Right lobe of liver (tissue), 4 donors: ENCODE measurements around the gene ZFPM1.

ENCODE experiments used
- CTCF ChIP-seq, 4 donors: fragments of 200-600 bp in 3 of 4; fragments of 450-650 bp in 1 of 4; IDR thresholded peaks; one replicate each; pipeline versions ENCODE4 v1.5.1 to v1.8.0; 2016 to 2022; ENCODE audit warnings: antibody characterized with exemption in 4 of 4, mild to moderate bottlenecking in 2 of 4
- POLR2A ChIP-seq: fragments of 450-650 bp; IDR thresholded peaks from one replicate; pipeline ENCODE4 v1.6.1; 2017; ENCODE audit warnings: antibody characterized with exemption, mild to moderate bottlenecking
- donor health status: DM: no; HTN: no; CAD: no.
- donor health status: DM: no; HTN: no; CAD: no.
- donor health status: DM: no; HTN: yes; CAD: no.

DNA sequence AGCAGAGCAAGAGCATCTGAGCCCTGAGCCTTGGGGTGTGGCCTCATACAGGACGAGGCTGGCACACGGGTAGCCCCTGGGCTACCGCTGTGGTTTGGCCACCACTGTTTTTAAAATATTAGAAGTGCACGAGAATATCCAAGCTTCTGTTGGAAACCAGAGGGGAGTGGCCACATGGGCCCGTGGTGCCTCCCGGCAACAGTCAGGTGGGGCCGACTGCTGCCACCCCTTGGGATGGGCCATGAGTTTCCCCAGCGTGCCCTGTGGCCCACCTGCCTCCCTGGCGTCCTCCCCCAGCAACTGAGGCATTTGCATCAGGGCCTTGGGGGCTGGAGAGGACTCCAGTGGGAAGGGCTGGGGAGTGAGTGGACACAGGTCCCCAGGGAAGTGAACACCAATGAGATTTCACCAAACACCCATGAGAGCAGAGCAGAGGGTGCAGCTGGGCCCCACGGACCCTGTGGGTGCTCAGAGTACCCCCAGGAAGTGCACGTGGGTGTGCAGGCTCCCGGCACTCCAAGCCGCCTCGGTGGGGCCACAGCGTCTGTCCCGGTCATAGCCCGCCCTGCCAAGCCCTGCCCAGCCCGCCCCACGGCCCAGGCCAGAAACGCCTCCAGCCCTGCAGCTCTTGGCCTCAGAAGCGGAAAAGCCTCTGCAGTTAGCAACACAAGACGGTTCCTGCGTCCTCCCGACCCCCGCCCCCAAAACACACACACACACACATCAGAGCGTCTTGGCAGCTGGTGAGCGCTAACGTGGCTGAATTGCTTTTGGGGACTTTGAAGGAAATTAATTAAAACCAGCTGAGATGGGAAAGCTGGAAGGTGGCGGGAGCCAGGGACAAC, 47.6 kb upstream of the ZFPM1 start:
- no peak for TF ChIP-seq CTCF (IDR thresholded peaks at IDR 0.05)
- TF ChIP-seq POLR2A, result no peak
